Dermis blood vessel endothelial cell (primary cell): ENCODE measurements around the gene METTL5. TPM values are rescaled to one million over a fixed set of nuclear protein-coding genes. Genes with fewer than 3 reads are reported as not detected.

Source experiments
- DNase-seq: peaks from one replicate; pipeline ENCODE4 v3.0.0; 2010
- total RNA-seq: library from RNA; depleted of rRNA; stranded (reverse); fragments of >200 nt; gene quantifications from 2 replicates; pipeline ENCODE4 v1.2.3, GENCODE V29; 2014

Gene METTL5
- total RNA-seq, 1 donor from 2014 or later = 37.4 TPM

DNA sequence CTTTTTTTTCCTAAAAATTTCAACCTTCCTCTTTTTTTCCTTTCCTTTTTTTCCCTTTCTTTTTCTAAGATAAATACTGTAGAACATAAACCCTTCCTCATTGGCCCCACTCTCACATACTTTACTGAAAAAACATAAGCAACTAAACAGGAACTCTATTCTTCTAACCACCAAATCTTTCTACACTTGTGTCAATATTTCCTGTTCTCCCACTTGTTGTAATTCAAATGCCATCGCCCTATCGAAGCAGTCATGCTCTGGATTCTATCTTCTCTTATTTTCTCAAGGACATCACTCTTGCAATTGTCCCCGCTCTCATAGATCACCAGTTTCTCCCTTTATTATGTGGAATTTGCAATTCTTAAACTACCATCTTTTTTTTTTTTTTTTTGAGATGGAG lies 46.3 kb downstream of the METTL5 start:
- no peak for DNase-seq

DNA sequence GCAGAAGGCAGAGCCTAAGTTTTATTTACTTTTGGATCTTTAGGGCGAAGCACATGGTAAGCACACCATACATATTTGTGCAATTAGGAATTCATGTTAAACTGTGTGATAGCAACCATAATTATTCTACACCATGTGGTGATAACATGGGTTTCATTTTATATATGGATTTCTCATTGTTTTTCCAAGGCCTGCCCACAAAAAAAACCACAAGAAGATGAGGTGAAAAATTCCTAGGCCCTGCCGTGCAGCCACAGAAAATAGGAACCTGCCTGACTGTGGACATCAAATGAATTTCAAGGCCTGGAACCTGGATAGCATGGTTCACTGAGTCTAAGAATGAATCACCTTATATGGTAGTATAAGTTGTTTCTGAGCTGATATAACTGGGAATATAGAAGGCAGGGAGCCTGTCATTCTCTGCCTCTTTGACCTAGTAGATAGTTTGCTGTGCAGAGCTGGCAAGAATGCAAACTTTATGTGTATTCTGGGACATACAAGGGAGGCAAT lies 48.4 kb downstream of the METTL5 start:
- DNase-seq = no peak

DNA sequence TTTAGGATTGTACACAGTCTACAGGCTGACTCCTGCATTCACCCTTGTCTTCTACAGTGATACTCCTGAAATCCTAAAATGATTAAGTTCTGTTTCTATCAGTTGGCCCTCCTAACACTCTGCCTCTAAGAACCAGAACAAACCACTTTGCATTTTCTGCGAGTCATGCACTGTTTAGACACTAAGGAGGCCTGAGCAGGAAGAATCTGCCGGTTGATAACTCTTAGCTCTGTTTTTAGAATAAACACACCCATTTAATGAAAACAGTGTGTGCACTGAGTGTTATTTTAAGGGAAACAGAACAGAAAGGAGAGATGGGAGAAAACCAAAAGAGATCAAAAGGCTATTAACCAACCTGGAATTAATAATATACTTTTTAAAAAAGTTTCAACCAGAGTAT lies 48.9 kb downstream of the METTL5 start:
- no peak for DNase-seq

DNA sequence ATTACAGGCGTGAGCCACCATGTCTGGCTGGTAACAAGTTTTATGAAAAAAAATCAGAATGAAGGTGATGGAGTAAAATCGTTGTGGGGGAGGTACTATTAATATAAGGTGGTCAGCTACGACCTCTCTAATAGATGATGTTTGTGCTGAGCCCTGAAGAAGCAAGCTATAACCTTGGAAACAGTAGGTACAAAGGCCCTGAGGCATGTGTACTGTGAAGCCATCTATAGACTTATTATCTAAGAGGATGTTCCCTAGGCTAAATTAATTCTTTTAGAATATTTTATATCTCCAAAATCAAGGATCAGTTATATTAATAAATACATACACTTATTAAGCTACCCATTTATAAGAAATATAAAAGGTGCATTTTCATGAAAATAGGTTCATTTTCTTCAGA lies 49.4 kb downstream of the METTL5 start:
- no peak for DNase-seq

DNA sequence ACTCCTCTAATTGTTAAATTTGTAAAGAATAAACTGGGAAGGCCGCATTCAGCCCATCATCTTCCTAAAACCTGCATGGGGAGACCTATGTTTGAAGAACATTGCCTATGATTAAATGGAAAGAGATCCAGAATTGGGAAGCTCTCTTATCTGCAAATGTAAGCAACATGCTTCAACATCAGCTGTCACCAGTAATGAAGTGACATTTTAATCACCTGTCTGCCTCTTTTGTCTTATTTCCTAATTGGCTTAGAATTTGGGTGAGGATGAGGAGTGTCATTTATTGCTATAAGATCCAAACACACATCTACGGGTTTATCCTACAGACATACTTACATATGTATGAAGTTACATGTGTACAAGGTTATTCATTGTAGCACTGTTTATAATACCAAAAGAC lies 52.1 kb downstream of the METTL5 start:
- DNase-seq = no peak

DNA sequence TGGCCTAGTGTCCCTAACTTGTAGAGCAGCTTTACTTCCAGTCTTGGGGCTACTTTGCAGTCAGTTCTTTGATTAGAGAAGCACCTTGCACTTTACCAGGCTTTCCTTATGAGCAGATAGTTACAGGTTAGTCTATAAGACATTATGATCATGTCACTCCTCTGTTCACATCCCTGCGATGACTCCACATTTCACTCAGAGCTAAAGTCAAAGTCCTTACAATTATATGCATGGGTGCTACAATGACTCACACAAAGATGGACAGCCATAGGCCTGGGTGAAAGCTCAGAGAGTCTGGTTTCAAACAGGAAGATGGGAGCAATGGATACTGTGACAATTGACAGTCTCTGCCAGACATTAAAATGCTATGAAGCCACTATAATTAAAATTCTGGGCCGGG lies 53.1 kb downstream of the METTL5 start:
- DNase-seq = no peak

DNA sequence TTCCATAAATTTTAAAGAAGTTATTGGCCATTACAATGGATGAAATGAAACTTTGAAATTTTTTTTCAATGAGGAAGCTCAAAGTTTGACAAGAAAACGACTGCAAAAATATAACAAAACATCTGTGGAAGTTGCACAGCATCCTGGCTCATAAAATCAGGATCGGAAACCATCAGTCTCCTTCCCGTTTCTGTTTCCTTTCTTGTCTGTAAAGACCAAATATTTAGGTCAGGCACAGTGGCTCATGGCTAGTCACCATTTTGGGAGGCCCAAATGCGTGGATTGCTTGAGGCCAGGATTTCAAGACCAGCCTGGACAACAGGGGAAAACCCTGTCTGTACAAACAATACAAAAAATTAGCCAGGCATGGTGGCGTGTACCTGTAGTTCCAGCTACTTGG lies 53.7 kb downstream of the METTL5 start:
- DNase-seq = no peak

DNA sequence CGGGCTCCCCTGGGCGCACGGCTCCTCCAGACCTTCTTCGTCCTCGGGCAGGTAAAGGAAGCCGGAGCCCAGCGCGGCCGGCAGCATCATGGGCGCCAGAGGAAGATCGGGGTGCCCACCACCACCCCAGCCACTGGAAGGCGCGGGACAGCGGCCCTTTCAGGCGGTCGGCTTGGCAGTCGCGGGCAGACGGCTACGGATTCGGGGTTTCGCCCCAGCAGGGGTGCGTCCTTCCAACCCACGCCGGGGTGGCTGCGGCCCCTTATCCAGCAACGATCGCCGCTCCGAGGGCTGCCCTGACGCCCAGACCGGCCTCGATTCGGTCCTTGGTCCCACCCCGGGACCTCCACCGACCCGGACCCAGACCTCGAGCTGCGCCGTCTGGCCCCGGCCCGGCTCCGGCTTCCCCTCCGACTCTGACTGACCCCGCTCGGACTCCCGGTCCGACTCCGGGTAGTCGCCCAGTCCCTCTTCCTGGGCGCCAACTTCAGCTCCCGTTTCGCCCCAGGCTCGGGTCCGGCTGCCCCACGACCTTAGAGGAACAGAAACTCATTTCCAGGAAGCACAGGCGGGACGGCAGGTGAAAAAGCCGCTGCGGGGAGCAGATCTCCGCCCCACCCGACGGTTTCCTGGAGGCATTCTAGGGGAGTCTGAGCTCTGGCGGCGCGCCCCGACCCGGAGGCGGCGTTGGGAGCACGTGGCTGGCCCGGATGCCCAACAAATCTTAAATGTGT lies 56.3 kb downstream of the METTL5 start:
- DNase-seq = peak; percentile 19

DNA sequence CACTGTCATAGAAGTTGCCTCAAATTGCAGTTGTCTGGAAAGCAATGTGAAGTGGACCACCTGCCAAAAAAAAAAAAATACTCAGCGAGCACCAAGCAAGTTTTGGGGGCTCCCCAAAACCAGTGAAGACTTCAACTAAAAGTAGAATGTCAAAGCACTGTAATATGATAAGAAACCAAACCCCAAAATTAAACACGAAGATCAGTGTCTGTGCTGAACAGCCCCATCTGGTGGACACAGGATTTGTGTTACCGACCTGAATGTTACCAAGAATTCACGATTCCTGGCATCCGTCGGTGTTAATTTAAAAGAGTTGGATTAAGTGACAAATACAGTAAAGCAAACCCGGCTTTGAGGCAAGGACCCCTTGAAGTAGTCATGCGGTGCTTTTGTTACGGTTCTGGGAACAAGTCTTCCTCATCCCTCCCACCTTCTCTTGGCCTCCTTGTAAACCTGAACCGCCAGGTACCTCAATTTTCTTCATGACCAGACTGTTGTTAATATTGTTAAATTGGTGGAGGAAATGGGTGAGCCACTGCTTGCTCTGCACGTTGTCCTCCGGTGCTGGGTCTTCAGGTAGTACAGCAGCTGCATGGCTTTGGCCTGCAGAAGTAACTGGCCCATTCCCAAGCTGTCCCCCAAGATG lies 57.3 kb downstream of the METTL5 start:
- DNase-seq = peak; percentile 82

DNA sequence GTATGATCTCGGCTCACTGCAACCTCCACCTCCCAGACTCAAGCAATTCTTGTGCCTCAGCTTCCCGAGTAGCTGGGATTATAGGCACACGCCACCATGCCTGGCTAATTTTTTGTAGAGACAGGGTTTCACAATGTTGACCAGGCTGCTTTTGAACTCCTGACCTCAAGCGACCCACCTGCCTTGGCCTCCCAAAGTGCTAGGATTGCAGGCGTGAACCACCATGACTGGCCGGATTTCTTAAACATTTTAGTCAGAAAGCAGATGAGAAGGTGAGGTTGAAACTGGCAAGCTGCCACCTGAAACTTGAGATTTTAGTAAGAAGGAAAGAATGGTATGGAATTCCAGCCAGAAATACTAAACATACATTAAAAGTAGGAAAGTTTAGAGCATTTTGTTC lies 59.2 kb downstream of the METTL5 start:
- DNase-seq = no peak

DNA sequence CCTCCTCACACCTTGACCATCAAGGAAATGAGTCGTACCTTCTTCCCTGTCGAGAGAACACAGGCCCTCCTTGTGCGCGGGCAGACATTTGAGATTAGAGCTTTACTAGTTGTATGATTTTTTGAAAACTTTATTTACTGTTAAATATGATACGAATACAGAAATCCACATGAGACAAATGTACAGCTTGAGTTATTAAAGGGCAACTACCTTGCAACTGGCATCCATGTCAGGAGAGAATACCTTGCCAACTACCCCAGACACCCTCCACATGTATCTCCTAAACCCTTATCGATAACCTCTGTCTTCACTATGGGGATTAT lies 62.8 kb downstream of the METTL5 start:
- no peak for DNase-seq

Other genes starting within 250 kb of the METTL5 start
- gene PPIG, start 240.6 kb downstream of the METTL5 start, total RNA-seq = 31.6 and 34.2 TPM in 2 replicates
- not detected in 2 replicates for gene CFAP210, start 130.5 kb downstream of the METTL5 start, total RNA-seq
- gene PHOSPHO2, start 130.4 kb downstream of the METTL5 start, total RNA-seq = 2.5 and 3.7 TPM in 2 replicates
- 17.5 and 21.5 TPM in 2 replicates for gene KLHL23, start 91.1 kb downstream of the METTL5 start, total RNA-seq
- gene SSB, start 26.0 kb downstream of the METTL5 start, total RNA-seq = 75.2 and 113 TPM in 2 replicates
- gene UBR3, start 2.5 kb upstream of the METTL5 start, total RNA-seq = 60.6 and 72.8 TPM in 2 replicates